Retinal pigment epithelial cell (primary cell): ENCODE results near the gene TSPAN11.
"Not testable (repeated sequence)": the region's sequence is repeated elsewhere in the genome, so short reads cannot be mapped to it uniquely, and the experiment has no call there.

Experiments
- DNase-seq: peaks from one replicate; pipeline ENCODE4 v3.0.0-alpha.2; 2010; ENCODE audit warnings: low read depth
- H3K4me3 ChIP-seq: 2 replicates; pipeline ENCODE4 v1.5.1; 2011; ENCODE audit warnings: mild to moderate bottlenecking, low read length, control low read depth, moderate library complexity
- CTCF ChIP-seq: conservative IDR thresholded peaks from 2 replicates; pipeline ENCODE4 v1.5.1; 2011; ENCODE audit warnings: low read depth, low read length, control low read depth, inconsistent platforms

The TSPAN11 gene

GRCh38 chr12:30884799-30885198 is 41.7 kb upstream of the TSPAN11 start:
- no peak overlapping the region for H3K4me3 ChIP-seq
- DNase-seq = no peak
- no peak for TF ChIP-seq CTCF

GRCh38 chr12:30885321-30885720 is 41.2 kb upstream of the TSPAN11 start:
- no peak for TF ChIP-seq CTCF
- H3K4me3 ChIP-seq = no peak overlapping the region
- DNase-seq = no peak

- TF ChIP-seq CTCF = no peak
- DNase-seq = no peak
- H3K4me3 ChIP-seq = no peak overlapping the region
These were observed 39.3 kb upstream of the TSPAN11 start for GRCh38 chr12:30887226-30887625.

- H3K4me3 ChIP-seq = no peak overlapping the region
- TF ChIP-seq CTCF = no peak
- DNase-seq = no peak
These were observed 38.3 kb upstream of the TSPAN11 start for GRCh38 chr12:30888241-30888640.

- not testable (repeated sequence) for H3K4me3 ChIP-seq, DNase-seq
These were observed 32.0 kb upstream of the TSPAN11 start for GRCh38 chr12:30894531-30894930.

- TF ChIP-seq CTCF = no peak
- no peak for DNase-seq
- no peak overlapping the region for H3K4me3 ChIP-seq
These were observed 30.1 kb upstream of the TSPAN11 start for GRCh38 chr12:30896461-30896860.

- TF ChIP-seq CTCF = no peak
- H3K4me3 ChIP-seq = no peak overlapping the region
- DNase-seq = no peak
These were observed 27.7 kb upstream of the TSPAN11 start for GRCh38 chr12:30898846-30899245.

- DNase-seq = no peak
- no peak overlapping the region for H3K4me3 ChIP-seq
- no peak for TF ChIP-seq CTCF
These were observed 26.2 kb upstream of the TSPAN11 start for GRCh38 chr12:30900351-30900750.
